Kidney glomerular epithelial cell (primary cell): ENCODE data around the gene MARK4.

Source experiments
- DNase-seq: peaks from one replicate; lab custom pipeline; 2025; lab: John Stamatoyannopoulos, UW

Gene MARK4

DNA sequence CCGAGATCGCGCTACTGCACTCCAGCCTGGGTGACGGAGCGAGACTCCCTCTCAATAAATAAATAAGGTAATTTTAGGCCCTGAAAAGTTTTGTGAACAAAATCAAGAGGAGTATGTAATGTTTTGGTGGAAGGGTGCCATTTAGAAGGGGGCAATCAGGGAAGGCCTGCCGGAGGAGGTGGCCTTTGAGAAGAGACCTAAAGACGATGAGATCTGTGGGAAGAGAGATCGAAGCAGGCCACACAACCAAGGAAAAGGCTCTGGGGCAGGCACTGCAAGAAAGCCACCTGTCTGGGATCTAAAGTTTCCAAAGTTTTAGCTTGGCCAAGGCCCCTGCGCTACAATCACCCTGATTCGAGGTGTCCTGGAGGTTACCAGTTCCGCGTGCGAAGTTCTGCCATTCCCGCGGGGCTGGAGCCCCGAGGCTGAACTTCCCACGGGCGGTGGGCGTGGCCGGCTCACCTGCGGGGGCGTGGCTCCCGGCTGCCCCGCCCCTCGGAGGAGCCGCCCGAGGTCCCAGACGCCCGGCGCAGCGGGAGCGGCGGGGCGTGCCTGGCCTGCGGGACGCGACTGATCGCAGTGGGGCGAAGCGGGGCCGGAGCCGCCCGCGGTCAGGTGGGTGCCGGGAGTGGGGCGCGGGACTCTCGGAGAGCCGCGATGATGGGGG is 89.3 kb downstream of the MARK4 start, which contains the start of gene KLC3:
Gene KLC3 (plus strand): TSS at position 519 of the 667 bp plus-strand sequence. CDS start 4,792 bp downstream, outside the sequence.
- DNase-seq, result no peak

DNA sequence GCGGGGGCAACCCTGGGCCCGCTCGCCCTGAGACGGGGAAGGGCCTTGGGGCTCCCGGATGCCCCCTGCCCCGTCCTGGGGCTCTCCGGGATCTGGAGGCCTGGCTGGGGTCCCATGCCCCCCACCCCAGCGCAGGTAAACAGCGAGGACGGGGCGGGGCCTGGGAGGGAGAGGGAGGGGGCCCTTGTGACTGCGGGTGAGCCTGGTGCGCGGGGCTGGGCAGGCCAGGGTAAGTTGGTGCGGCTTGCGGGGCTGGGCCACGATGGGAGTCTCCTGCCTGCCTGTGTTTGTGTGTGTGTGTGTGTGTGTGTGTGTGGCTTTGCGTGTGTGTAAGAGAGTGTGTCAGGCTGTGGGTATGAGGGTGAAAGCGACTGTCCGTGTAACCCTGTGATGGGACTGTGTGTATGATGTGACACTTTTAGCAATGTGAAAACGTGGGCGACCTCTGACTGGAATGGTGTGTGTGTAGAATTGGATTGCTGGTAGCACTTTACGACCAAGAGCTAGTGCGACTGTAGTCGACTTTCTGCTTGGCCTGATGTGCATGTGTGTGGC is 89.9 kb downstream of the MARK4 start:
- no peak for DNase-seq

DNA sequence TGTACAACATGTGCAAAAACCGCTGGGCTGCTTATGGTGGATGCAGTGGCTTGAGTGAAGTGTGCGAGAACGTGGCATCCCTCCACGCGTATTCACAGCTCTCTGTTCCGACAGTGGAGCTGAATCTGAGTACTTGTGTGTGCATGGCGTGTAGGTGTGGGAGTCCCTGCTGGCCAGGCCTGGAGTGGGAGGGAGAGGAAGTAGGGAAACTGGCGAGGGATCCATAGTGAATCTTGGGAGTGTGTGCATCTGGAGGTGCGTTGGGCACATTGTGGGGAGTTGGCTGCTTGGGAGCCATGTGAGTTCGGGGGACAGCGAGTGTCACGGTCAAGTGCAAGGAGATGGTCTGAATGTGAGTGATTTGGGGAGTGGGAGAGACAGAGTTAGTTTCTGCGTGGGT is 91.8 kb downstream of the MARK4 start:
- no peak for DNase-seq

DNA sequence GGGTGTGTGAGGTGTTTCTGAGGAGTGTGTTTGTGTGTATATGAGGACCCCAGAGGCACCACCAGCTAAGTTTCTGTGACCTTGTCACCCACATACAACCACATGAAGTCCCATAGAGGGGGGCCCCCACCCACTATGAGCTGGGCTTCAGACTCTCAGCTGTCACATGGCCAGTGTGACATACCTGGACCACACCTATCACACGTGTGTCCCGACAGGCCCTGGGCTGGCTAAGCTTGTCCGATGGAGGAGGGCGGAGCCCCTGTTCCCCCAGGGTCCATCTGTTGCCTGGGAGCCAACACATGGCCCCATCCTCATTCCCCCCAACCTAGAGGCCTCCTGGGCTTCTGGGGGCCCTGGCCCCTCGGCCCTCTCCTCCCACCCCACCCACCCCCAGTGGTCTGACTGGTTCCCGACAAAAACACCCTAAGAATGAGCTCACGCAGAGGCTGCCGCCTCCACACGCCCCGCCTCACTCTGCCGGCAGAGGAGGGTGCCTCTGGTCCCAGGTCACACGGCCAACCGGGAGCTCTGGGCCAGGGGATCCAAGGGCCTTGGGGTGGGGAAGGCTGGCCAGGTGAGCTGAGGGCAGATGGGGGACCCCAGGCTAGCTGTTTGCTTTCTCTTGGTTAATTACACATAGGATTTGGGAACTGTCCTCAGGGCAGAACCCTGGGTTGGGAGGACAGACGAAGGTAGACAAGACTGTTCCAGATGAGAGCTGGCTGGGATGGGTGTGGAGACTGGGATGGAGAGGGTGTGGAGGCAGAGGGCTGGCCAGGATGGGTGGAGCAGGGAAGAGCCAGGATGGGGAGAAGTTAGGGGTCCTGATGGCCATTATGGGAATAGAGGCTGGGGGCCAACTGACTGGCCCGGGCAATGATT is 93.8 kb downstream of the MARK4 start:
- no peak for DNase-seq

DNA sequence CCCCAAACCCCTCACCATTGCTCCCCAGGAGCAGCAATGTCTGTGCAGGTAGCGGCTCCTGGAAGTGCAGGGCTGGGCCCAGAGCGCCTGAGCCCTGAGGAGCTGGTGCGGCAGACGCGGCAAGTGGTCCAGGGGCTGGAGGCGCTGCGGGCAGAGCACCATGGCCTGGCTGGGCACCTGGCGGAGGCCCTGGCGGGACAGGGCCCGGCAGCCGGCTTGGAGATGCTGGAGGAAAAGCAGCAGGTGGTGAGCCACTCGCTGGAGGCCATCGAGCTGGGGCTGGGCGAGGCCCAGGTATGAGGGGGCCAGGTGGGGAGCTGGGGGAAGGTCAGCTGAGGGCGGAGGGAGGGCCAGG is 94.4 kb downstream of the MARK4 start:
- no peak for DNase-seq

DNA sequence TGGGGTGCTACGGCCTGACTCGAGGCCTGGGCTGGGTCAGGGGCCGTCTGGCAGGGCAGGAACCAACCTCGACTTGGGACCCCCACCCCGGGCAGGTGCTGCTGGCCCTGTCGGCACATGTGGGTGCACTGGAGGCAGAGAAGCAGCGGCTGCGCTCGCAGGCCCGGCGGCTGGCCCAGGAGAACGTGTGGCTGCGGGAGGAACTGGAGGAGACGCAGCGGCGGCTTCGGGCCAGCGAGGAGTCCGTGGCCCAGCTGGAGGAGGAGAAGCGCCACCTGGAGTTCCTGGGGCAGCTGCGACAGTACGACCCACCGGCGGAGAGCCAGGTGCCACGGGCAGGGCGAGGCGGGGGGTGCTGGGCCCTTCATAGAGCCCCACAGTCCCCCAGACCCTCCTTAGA is 95.4 kb downstream of the MARK4 start:
- DNase-seq, result no peak

DNA sequence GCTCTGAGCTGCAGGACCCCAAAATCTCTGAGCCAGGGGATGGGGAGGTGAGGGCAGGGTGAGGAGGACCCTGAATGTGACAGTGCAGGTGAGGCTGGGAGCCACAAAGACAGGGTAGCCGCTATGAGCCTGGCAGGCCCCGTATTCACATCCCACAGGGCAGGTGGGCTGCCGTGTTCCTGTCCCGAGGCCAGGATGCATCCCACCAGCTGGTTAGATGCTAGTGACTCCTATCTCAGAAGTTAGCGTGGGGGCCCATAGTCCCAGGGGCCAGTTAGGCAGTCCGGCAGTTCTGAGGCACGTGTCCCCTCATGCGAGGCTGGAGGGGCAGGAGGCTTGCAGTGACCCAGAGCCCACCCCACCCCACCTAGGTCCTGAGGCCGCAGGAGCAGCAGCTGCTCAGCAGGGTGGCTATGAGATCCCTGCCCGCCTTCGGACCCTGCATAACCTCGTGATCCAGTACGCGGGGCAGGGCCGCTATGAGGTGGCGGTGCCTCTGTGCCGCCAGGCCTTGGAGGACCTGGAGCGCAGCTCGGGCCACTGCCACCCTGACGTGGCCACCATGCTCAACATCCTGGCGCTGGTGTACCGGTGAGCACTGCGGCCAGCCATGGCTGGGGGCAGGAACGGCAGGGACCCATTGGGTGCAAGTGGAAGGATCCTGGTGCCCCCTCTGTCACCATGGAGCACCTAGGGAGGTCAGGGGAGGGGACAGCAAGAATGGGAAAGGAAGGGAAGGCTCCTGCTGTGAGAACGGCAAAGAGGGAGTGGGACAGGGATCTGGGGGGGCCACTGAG is 96.7 kb downstream of the MARK4 start:
- no peak for DNase-seq

DNA sequence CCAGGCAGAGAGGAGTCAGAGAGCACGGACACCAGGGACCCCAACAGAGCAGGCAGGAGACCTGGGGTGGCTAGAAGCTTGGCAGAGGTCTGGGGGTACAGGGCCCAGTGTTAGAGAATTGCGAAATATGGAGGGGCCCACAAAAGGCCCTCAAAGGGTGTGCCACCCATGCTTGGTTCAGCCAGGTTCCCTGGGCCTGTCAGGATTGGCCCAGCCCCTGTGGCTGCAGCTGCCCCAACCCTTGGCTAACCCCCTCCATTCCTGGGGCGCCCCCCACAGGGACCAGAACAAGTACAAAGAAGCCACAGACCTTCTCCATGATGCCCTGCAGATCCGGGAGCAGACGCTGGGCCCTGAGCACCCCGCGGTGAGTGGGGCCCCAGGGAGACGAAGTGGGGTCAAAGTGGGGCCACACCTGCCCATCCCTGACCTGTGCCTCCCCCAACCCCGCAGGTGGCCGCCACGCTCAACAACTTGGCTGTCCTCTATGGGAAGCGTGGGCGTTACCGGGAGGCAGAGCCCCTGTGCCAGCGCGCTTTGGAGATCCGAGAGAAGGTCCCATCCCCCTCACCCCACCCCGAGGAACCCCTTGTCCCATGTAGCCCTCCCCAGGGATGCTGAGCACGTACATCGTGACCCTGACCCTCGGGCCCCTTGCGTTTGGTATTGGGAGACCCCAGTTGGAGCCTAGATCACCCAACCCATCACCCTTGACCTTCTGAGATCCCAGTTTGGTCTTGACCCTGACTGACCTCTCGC is 97.5 kb downstream of the MARK4 start:
- DNase-seq, result no peak

DNA sequence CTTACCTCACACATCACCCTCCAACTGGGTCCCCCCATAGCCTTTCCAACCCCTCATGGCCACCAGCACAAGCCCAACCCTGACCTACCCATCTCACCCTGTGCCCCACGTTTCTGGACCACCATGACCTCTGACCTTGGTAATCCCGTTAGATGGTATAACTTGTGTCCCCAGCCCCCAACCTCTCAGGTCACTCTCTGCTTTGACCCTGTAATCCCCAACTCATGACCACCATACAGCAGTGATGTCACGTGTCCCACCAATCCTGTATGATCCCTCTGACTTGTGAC is 98.0 kb downstream of the MARK4 start:
- DNase-seq, result no peak

DNA sequence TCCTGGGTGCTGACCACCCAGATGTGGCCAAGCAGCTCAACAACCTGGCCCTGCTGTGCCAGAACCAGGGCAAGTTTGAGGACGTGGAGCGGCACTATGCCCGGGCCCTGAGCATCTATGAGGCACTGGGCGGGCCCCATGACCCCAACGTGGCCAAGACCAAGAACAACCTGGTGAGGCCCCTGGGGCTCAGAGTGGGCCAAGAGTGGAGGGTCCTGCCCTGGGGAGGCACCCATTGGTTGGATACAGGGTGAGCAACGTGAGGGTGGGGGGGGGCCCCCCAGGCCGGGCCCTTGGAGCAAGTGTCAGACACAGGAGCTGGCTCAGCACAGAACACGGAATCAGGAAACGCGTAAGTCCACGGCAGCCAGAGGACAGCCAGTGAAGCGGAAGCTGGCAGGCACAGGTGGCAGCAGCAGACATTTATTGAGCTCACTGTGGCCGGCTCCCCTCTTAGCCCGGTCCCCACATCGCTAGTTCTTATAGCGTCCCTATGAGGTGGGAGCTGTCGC is 98.4 kb downstream of the MARK4 start:
- no peak for DNase-seq

DNA sequence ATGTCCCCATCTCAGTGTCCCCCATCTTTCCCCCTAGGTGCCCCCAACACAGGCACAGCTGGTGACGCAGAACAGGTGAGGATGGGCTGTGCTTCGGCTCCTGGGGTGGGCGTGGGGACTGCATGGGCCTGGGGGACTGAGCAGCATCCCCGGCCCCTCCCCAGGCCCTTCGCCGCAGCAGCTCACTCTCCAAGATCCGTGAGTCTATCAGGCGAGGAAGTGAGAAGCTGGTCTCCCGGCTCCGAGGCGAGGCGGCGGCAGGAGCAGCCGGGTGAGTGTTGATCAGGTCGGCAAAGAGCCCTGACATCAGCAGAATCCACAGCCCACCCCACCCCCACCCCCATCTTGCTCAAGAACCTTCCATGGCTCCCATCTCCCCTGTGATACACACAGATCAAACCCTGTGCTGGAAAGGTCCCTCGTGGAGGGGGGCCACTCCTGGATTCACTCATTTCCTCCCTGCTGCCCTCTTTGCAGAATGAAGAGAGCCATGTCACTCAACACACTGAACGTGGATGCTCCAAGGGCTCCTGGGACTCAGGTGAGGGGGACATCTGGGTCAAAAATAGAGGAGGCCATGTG is 99.5 kb downstream of the MARK4 start:
- no peak for DNase-seq

DNA sequence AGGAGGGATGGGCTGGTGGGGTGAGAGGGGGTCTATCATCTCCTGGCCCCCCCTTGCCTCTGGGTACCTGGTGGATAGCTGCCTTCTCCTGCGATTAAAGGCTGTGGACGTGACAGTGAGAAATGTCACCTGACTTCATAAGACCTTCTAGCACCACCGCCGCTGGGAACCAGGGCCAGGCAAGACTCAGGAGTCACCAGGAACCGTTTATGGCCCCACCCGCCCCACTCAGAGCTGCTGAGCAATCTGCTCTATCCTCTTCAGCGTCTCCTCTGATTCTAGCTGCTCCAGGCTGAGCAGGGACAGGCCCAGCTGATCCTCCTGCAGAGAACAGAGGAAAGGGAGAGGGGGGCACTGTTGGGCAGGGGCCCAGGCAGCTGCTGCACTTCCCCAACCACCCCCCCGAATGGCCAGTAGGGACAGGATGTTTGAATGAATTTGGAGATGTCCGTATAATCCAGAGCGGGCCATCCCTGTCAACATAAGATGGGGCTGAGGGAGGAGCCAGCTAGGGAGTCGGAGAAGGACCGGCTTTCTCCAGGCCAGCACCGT is 100.4 kb downstream of the MARK4 start:
- no peak for DNase-seq

DNA sequence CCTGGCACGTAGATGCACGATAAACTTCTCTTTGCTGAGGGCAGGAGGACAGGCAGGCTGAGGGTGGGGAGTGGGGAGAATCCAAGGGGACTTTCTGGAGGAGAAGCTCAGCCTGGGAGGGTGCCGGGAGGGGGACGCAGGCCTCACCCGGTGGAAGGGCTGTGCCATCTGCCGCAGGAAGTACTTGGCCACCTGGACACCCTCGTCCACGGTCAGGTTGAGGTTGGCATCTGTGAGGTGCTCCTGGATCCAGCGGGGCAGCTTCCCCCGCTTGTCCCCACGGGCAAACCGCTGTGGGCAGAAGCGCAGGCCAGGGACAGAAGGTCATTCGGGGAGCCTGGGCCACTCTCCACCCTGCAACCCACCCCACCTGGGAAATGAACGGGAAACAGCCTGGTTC is 101.0 kb downstream of the MARK4 start:
- no peak for DNase-seq

DNA sequence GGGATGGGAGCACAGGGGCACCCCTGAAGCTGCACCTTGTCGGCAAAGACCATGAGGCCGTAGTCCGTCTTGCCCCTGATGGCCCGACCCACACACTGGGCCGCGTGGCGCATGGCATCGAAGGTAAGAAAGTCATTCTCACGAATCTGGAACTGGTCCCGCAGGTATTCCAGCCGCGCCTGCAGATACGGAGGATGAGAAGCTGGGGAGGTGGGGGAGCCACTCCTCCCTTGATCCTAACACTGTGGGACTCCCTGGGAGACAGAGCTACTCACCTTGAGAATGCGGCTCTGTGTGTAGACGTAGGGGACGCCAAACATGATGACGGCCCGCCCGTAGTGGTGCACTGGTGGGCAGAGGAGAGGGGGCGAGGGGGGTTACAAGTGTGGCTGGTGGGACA is 101.4 kb downstream of the MARK4 start:
- no peak for DNase-seq

DNA sequence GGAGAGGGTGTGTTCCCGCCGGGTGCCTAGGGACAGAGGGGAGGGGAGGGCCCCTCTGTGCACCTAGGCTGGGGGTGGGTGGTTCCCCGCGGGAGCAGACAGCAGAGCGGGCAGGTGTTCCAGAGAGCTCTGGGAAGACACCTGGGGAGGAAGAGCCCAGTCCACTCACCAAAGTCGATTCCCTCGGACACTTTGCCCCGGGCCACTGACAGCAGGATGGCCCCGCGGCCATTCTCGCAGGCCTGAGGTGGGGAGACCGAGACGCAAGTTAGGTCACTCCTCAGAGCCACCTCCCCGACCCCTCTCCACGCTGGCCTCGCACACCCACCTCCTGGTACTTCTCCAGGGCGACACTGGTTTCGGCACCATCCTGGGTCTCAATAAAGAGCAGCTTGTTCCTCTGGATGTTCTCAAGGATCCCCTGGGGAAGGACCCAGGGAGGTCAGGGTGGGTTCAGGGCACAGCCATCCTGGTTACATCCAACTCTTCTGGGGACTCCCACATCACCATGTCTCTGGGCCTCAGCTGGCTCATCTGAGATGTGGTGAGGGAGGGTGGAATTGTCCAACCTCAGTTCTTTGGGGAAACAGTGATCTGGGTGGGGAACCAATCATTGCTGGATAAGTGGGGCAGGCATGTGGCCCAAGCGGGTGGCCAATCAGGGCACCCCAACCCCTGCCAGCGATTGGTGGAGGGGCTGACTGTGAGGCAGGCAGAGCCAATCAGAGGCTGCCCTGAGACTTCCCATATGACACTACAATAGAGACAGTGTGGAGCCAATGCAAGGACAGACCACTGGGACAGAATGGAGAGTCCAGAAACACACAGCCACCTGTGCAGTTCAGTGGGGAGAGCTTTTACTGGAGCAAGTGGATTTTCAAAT is 102.1 kb downstream of the MARK4 start:
- DNase-seq, result no peak

DNA sequence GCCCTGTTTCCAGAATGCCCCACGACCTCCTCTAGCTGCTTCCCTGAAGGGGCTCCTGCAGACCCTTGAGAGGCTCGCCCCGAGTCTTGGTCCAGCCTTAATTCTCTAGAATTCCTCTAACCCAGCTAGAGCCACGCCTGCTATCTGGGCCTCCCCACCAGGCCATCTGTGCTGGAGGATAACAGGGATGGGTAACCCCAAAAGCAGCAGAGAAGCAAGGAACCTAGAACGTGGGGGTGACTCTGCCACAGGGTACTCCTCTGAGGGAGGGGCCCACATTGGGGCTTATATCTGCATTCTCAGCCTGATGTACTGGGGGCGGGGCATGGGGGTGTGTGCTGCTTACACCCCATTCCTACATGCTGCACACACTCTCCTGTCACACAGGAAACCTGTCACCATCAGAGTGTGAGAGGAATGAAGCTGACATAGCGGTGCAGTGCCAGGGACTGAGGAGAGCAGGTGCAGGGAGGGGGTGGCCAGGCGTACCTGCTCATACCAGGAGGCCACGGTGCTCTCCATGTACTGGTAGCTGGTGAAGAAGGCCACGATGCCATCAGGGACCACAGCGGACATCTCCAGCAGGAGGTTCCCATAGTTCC is 103.3 kb downstream of the MARK4 start:
- DNase-seq, result no peak
